ENCODE results near the gene ANXA7.
"Not testable (repeated sequence)": the region's sequence is repeated elsewhere in the genome, so short reads cannot be mapped to it uniquely, and the experiment has no call there.

ANXA7 gene

DNA sequence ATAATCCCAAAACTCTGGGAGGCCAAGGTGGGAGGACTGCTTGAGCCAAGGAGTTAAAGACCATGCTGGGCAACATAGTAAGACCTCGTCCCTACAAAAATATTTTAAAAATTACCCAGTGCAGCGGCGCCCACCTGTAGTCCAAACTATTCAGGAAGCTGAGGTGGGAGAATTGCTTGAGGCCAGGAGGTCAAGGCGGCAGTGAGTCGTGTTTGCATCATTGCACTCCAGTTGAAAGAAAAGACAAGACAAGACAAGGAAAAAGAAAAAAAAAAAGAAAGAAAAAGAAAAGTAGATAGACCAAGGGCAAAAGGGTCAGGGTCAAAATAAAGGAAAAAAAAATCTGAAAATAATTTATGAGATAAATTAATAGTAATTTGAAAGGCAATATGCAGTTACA, 5.8 kb downstream of the ANXA7 start:
- no peak for DNase-seq (ENCODE audit: low spot score)

DNA sequence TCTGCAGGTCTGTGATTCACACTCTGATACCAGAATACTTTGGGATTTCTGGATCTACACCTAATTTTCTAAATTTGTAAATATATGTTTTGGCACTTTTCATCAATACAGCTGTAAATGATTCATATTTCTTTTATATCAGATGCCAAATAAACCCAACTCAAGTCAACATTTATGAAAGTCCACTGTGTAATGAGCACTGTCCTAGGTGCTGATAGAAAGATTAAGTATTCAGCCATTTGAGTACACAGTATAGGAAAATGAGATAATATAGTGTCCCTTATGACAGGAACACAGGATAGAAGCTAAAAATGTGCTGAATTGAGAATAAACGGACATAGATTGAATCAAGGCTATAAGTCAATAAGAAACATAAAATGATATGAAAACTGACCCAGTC, 6.4 kb downstream of the ANXA7 start:
- DNase-seq (ENCODE audit: low spot score) = no peak

DNA sequence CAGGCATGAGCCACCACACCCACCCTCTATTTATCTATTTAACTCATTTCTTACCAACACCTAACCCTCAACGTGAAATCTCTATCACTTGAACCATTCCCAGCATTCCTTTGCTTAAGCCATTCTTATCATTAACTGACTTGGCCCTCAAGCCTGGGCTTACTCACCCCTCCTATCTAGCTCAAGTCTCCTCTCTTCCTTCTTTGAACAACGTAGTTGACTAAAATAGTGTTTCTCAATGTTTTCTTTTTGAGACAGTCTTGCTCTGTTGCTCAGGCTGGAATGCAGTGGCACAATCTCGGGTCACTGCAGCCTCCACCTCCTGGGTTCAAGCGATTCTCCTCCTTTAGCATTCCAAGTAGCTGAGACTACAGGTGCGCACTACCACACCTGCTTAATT, 7.0 kb downstream of the ANXA7 start:
- no peak for DNase-seq (ENCODE audit: low spot score)

DNA sequence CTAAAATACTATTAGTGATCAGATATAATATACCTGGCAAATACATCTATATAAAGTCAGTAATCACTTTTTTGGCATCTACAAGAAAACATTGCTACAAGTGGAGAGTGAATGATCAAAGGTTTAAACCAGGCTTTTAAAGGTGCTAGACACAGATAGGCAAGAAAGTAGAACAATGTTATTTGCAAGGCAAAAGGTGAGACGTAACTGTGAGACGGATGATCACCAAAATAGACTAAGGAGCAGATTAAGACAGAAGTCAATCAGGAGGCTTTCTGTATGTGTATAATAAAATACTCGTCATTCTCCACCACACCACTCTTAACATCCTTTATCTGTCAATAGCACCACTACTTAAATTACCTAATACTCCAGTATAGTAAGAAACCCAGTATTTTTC, 8.3 kb downstream of the ANXA7 start:
- no peak for DNase-seq (ENCODE audit: low spot score)

DNA sequence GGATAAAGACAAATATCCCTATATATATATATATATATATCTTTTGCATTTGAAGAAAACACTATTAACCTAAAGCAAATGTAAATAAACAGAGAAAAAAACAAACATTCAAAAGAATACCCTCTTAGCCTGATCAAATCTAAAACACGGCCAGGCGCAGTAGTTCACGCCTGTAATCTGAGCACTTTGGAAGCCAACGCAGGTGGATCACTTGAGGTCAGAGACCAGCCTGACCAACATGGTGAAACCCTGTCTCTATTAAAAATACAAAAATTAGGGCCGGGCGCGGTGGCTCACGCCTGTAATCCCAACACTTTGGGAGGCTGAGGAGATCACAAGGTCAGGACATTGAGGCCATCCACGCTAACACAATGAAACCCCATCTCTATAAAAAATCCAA, 9.2 kb downstream of the ANXA7 start:
- no peak for DNase-seq (ENCODE audit: low spot score)

DNA sequence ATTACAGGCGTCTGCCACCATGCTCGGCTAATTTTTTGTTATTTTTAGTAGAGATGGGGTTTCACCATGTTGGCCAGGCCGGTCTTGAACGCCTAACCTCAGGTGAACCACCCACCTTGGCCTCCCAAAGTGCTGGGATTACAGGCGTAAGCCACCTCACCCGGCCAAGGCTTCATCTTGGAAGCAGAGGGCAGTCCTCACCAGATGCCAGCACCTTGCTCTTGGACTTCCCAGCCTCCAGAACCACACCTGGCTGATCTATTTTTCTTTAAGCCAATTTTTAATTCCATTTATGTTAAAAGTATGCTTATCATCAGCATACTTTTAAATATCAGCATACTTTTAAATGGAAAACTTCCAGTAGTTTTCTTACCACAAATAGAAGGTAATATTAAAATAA, 12.2 kb downstream of the ANXA7 start:
- no peak for DNase-seq (ENCODE audit: low spot score)

DNA sequence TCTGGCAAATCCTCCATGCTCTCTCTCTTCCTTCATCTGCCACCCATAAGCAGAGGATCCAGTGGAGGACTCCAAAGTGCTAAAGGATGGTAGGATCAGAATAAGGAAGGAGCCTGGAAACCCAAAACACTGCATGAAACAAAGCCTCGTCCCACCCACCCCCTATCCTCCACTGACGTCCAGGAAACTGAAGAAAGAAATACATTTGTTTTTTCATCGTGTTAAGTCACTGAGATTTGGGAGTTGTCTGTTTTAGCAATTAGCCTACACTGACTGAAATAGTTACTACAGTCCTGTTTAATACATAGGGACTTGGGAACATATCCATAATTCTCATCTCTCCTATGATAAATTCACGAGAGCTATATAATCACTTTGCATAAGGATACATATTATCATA, 14.8 kb downstream of the ANXA7 start:
- DNase-seq (ENCODE audit: low spot score) = no peak

DNA sequence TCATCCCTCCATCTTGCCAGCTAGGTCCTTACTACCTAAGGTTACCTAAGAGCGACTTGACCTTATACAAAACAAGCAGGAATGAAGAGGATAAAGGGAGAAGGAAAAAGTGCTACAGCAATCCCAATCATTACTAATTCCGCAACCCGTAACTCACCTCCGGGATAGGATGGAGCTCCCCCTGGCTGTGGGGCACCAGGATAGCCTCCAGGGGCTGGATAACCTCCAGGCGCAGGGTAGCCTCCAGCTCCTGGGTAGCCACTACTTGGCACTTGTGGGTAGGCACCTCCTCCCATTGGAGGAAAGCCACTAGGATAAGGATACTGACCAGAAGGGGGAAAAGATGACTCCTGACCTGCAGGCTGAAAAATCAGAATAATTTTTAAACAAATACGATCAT, 15.8 kb downstream of the ANXA7 start:
- DNase-seq (ENCODE audit: low spot score) = no peak

DNA sequence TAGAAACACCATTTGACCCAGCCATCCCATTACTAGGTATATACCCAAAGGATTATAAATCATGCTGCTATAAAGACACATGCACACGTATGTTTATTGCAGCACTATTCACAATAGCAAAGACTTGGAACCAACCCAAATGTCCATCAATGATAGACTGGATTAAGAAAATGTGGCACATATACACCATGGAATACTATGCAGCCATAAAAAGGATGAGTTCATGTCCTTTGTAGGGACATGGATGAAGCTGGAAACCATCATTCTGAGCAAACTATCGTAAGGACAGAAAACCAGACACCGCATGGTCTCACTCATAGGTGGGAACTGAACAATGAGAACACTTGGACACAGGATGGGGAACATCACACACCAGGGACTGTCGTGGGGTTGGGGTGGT, 19.5 kb downstream of the ANXA7 start:
- not testable (repeated sequence) for DNase-seq (ENCODE audit: low spot score)

DNA sequence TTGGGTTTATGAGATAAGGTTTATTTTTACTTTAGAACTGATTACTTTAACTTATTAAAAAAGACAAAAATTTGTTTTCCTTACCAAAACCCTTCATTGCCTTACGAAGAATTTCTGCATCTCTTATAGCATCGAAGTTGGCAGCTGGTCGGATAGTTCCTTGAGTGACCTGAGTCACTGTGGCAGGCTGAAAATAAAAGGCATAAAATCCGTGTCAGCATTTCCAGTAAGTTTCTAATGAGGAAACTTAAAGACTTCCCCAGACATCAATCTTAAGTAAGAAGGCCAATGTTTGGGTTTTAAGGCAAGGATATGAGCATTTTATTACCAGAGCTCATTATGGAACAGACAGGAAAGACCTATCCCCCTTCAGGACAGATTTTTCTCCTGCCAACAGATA, 25.6 kb downstream of the ANXA7 start:
- no peak for DNase-seq (ENCODE audit: low spot score)

DNA sequence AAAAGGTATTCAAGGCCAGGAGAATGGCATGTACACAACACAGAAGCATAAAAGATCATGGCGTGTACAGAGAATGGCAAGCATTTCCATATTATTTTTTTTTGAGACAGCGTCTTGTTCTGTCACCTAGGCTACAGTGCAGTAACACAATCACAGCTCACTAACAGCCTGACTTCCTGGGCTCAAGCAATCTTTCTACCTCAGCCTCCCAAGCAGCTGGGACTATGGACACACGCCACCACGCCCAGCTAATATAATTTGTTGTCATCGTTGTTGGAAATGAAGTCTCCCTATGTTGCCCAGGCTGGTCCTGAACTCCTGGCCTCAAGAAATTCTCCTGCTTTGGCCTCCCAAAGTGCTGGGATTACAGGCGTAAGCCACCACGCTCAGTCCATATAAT, 27.3 kb downstream of the ANXA7 start:
- DNase-seq (ENCODE audit: low spot score) = no peak

DNA sequence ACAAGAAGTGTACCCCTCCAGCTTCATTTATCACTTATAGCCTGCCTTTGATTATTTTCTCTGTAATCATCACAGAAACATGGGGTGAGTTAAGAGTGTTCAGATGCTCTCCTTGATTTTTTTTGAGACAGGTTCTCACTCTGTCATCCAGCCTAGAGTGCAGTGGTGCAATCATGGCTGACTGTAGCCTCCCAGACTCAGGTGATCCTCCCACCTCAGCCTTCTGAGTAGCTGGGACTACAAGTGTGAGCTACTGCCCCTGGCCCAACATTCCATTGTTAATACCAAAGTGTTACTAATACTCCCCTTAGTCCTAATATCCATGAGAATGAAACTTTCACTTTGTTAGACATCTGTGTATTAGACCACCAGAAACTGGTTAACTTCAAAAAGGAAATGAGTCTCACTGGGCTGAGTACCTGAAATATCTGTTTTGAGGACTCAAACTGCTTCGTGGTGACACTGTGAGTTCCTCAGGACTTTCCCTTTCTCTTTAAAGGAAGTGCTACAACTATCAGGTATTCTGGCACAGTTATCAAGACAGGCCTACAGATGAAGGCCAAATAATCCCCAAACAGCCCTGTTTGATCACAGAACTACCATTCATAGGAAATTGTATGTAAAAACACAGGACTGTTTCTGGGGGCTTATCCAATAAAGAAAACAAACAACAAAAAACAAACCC, 34.7 kb downstream of the ANXA7 start:
- DNase-seq (ENCODE audit: low spot score) = no peak

DNA sequence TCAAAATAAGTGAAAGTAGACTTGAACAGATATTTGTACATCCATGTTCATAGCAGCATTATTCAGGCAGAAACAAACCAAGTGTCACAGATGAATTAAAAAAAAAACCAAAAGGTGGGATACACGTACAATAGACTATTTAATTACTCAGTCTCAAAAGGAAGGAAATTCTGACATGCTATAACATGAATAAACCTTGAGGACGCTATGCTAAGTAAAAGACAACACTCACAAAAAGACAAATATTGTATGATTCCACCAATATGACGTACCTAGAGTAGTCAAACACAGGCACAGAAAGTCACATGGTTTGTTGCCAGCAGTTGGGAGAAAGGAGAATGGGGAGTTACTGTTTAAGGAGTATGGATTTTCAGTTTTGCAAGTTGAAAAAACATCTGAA, 37.2 kb downstream of the ANXA7 start:
- no peak for DNase-seq (ENCODE audit: low spot score)

DNA sequence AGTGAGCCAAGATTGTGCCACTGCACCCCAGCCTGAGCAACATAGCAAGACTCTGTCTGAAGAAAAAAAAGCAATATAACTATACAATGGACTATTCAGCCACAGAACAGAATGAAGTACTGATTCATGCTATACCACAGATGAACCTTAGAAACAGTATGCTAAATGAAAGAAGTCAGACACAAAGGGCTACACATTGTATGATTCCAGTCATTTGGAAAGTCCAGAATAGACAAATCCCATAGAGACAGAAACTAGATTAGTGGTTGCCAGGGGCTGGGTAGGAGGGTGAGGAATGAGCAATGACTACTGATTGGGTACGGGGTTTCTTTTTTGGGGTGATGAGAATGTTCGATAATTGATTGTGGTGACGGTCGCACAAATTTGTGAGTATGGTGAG, 45.6 kb downstream of the ANXA7 start:
- no peak for DNase-seq (ENCODE audit: low spot score)

DNA sequence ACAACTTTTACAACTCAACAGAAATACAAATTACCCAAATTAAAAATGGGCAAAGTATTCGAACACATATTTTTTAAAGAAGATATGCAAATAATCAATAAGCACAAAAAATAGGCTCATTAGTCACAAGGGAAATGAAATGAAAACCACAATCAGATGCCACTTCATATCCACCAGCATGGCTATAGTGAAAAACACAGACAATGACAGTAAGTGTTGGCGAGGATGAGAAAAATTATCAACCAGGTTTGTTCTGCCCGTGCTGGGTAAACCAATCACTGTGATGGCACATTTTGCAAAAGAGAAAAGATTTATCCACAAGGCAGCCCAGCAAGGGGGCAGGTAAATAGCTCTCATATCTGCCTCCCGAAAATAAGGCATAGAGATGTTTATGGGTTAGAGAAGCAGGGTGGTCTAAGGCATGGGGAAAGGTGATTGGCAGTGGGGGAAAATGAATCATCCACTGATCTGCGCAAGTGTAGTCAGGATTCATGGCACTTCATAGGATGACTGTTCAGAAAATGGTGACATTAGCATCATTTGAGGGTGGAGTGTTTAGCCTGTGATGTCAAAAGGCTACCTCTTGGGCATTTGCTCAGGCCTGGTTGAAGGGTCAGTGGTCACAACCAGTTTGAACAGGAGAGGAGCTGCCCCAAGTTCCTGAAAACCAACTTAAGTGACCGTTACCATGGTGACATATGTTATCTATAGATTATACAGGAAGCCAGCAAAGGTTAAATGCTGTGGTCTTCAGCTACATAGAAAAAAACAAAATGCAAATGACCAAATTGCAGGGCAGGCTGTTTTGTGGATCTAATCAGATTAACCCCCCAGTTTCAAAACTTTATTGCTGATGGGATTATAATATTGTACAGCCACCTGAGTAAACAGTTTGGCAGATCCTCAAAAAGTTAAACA, 47.2 kb downstream of the ANXA7 start:
- no peak for DNase-seq (ENCODE audit: low spot score)

DNA sequence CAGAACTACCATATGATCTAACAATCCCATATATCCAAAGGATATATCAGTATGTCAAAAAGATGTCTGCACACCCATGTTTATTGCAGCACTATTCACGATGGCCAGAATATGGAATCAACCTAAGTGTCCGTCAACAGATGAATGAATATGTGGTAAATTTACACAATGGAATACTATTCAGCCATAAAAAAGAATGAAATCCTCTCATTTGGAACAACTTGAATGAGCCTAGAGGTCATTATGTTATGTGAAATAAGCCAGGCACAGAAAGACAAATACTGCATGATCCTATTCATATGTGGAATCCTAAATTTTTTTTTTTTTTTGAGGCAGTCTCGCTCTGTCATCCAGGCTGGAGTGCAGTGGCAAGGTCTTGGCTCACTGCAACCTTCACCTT, 48.9 kb downstream of the ANXA7 start:
- no peak for DNase-seq (ENCODE audit: low spot score)

DNA sequence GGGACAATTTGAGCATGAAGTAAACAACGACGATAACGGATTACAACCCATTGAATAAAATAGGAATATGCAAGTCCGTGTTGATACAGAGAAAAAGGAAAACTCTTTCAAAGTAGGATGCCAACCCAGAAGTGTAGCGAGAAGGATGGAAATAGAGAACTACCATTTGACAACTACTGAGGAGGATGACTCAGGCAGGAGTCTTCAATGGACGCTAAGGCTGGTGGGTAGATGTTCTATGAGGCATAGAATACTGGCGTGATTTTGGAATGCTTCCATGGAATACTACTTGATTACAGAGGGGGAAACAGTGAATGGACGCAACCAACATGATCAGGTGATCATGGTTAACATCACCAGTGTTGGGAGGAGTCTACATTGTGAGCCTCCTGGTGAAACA, 54.4 kb downstream of the ANXA7 start:
- DNase-seq (ENCODE audit: low spot score) = no peak

DNA sequence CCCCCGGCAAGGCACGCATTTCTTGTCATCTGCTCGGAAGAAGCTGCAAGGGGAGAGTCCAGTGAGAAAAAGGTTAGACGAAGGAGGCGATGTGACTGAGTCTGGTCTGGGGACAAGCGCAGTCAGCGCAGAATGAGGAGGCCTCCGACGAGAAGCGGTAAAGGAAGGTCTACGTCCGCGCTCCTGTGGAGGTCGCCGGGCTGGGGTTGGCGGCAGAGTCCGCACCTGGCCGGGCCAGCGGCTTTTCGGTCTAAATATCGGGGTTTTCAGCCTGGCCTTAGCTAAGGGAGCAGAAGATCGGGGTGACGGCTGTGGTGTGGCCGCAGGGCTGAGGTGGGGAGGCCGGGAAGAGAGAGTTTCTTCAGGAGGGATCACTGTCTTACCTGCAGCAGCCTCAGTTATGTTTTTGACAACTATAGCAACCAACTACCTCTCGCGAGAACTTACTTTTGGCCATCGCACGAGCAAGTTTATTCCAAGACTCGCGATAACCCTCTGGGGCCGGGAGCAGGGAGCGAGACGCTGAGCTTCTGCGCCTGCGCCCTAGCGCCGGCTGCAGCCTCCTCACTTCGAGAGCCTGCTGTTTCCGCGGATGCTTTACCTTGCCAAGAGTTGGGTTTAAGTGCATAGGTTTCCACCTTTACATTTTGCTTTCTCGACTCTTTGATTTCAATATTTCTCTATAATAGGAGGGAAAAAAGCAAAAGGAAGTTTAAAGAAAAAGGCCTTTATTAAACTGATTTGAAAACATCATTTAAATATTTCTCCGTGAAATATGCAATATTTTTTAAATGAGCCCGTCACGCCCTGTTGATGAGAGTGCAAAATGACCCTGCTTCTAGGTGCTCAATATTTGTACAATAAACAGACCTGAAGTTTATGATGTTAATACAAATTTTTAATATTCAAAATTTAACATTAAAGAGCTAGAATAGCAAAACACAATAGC, 55.3 kb downstream of the ANXA7 start, which contains the start of gene CFAP70:
Gene CFAP70 (minus strand): TSS at position 534 of the 949 bp plus-strand sequence. CDS start 4,068 bp downstream, outside the sequence.
- peak; percentile 92 for DNase-seq (ENCODE audit: low spot score)

DNA sequence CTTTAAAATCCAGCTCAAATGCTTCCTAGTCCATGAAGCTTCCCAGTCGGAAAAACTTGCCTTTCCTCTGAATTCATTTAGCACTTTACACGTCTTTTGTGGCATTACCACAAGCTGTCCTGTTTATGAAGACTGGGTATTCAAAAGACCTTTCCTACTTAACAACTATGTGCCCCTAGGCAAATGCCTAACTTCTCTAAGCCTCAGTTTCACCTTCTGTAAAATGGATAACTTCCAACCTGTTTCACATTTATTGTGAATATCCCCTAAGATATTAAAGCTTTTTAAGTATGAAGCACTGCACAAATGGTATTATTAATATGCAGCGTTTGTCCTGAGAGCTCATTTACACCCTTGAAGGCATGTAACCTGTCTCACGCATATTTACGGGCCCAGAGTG, 56.0 kb downstream of the ANXA7 start:
- no peak for DNase-seq (ENCODE audit: low spot score)

DNA sequence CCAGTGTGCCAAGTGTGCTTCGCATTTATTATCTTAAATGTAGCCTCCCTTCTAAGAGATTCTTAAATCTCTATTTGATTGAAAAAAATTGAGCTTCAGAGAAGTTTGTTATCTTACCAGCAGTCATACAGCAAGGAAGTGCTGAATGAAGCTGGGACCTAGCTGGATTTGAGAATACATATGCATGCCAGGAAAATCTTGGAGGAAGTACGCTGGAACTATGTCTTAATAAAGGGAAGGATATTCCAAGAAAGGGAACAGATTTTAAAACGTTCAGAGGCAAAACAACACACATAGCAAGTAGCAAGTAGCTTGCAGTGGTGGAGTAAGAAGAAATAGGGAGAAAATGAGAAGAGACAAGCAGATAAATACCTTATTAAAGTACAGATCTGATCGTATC, 56.7 kb downstream of the ANXA7 start:
- no peak for DNase-seq (ENCODE audit: low spot score)

DNA sequence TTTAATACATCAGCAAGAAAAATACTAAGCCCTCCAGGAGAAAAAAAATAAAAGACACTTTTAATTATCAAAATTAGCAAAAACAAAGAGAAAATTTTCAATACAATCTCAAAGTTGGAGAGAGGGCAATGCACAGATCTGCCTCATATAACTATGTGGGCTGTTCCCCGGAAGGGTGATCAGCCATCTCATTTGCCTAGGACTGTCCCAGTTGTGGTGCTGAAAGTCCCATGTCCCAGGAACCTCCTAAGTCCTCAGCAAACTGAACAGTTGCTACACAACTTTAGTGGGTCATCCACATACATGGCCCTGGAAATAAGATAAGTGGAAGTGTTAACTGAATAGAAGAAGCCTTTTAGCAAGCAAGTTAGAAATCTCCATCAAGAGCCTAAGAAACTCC, 69.6 kb downstream of the ANXA7 start:
- DNase-seq (ENCODE audit: low spot score) = no peak

DNA sequence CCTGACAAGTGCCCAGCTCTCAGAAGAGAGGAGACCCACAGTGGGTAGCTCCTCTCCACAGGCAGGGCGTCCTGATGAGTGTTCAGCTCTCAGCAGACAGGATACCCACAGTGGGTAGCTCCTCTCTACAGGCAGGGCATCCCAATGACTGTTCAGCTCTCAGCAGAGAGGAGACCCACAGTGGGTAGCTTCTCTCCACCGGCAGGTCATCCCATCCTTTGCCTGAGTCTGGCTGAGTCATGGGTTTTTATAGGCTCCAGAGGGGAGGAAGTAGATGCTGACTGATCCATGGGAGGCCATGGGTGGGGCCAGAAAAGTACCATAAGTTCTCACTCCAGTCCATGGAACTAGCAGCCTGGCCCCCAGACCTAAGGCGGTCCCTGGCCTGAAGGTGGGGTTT, 73.7 kb downstream of the ANXA7 start:
- no peak for DNase-seq (ENCODE audit: low spot score)
